CD4-positive, alpha-beta T cell treated with Interleukin-4 for 4 hours (primary cell): ENCODE data around the gene NR2C1.
A peak's percentile ranks its signal among the peaks of the same experiment; 100 is the strongest.
"Not testable (repeated sequence)": the region's sequence is repeated elsewhere in the genome, so short reads cannot be mapped to it uniquely, and the experiment has no call there.

Source experiments
- DNase-seq: peaks from one replicate; pipeline ENCODE4 v3.0.0-alpha.2; 2020

The NR2C1 gene

DNA sequence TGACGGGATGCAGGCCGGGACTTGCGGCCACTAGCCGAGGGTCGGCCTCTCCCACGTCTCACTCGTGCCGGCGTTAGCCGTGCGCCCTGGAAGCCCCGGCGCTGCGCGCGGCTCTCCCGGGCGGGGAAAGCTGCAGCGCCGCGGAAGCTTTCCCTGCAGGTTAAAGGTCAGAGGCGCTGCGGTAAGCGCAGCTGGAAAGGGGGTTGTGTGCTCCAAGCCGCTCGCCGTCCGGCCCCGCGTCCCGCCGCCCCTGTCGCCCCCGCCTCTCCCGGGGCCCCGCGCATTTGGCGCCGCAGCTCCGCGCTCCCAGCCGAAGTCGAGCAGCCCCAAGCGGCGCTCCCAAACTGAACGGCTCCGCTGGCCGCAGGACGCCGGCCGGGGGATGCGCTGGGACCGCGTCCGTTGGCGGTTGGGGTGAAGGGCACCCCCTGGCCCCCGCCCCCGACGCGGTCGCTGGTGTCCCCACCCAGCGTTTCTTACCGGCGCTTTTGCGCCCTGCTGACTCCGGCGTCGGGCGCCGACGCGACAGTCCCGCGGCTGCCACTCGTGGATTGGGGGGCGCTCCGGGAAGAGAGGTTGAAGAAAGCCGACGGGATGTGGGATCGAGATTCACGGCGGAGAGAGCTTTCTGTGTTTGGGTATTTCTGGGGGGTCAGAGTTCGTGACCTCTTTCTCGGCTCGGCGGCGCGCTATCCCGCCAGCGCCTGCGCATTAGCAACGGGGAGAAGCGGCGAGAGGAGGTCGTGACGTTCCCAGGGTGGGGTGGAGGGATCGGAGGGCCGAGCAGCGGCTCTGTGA, at the start of gene NR2C1:
Gene NR2C1, minus strand, starts transcription at position 719 of the 798 bp plus-strand sequence. CDS start 6,234 bp downstream, outside the sequence.
- DNase-seq = peak; percentile 95

- no peak for DNase-seq
Observed at GRCh38 chr12:95118788-95119179, 45.4 kb upstream of the NR2C1 start.

DNA sequence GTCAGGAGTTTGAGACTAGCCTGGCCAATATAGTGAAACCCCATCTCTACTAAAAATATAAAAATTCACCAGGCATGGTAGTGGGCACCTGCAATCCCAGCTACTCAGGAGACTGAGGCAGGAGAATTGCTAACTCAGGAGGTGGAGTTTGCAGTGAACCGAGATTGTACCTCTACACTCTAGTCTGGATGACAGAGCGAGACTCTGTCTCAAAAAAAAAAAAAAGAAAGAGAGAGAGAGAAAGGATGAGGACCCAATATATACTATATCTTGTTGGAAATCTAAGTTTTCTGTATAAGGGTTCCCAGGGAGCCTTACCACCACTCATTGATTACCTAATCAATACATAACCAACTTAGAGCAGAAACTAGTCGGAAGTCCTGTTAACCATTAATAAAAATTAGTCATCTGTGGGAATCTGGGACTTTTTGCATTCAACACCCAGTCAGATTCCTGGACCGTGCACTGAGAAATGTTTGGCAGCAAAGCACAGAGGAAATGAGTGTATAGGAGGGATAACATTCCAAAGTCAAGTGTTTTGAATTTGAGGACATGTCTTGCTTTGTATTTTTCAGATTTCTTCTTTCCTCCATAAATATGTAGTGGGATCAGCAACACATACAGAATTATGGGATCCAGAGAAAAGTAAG, 44.8 kb upstream of the NR2C1 start:
- no peak for DNase-seq

- peak; percentile 71 for DNase-seq
Observed at GRCh38 chr12:95117178-95117599, 43.8 kb upstream of the NR2C1 start.

DNA sequence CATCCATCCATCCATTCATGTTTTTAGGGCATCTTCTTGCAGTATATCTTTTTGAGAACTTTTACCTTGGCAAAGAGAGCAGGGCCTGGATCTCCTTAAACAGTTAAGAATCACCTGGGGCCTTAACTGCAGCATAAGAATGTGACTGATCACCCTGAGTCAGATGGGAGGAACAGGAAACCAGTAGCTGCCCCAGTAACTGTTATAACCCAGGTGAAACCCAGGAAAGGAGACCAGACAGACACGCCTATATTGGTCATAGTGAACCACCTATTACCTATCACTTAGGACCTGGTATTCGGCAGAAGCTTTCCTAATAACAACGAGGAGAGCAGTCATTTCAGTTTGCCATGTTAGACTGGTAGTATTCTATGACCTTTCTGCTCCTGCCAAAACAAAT, 43.4 kb upstream of the NR2C1 start:
- peak; percentile 9 for DNase-seq

- DNase-seq = no peak
Observed at GRCh38 chr12:95116341-95116740, 42.9 kb upstream of the NR2C1 start.

GRCh38 chr12:95115641-95116040, 42.2 kb upstream of the NR2C1 start:
- DNase-seq = no peak

DNA sequence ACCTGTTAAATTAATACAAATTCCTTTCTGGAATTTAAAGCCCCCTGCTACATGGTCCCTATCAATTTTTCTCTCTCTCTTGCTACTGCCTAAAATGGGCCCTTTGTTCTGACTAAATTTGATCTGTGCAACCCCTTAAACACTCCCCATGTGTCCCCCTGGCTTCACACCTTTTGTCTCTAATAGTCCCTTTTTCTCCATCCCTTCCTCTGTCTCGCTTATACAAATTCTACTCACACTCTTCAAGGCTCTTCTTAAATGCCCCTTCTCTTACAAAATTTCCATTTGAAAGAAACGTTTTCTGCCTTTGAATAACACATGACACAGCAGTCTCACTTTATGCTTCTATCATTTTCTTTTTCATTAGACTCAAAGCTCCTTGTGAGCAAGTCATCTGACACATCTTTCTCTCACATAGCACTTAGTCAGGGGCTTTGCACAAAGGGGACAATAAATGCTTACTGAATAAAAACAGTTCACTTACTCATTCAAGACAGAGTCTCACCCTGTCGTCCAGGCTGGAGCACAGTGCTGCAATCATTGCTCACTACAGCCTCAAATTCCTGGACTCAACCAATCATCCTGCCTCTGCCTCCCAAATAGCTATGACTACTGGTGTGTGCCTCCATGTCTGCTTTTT, 41.5 kb upstream of the NR2C1 start:
- DNase-seq = no peak

GRCh38 chr12:95107362-95107761, 33.9 kb upstream of the NR2C1 start:
- DNase-seq = no peak

GRCh38 chr12:95105540-95105939, 32.1 kb upstream of the NR2C1 start:
- DNase-seq = no peak

GRCh38 chr12:95104919-95105452, 31.6 kb upstream of the NR2C1 start:
- no peak for DNase-seq

- peak; percentile 54 for DNase-seq
Observed at GRCh38 chr12:95102916-95103671, 29.7 kb upstream of the NR2C1 start.

- not testable (repeated sequence) for DNase-seq
Observed at GRCh38 chr12:95101957-95102356, 28.5 kb upstream of the NR2C1 start.

GRCh38 chr12:95100264-95101190, 27.1 kb upstream of the NR2C1 start:
- DNase-seq = no peak

DNA sequence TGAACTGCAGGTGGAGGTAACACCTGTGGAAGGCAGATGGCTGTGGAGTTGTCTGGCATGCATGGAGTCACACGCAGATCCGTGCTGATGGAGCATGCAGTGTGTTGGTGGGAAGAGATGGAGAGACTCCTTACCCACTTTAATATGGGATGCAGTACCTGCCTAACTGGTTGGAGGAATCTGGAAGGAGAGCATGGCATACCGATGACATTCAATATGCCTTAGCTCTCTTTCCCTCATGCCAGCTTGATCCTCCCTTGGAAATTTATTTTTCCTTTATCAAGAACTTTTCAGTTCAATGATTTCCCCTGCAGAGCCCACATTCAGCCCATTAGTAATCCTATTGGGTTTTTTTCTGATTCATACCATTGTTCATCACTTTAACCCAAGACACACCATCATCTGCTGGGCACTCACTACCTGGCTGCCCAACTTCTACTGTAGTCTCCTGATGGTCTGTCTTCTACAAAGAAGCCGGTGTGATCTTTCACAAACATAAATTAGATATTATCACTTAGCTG, 25.9 kb upstream of the NR2C1 start:
- DNase-seq = no peak

- DNase-seq = no peak
Observed at GRCh38 chr12:95096852-95097251, 23.4 kb upstream of the NR2C1 start.

- no peak for DNase-seq
Observed at GRCh38 chr12:95096378-95096777, 23.0 kb upstream of the NR2C1 start.

GRCh38 chr12:95095866-95096265, 22.4 kb upstream of the NR2C1 start:
- DNase-seq = not testable (repeated sequence)

DNA sequence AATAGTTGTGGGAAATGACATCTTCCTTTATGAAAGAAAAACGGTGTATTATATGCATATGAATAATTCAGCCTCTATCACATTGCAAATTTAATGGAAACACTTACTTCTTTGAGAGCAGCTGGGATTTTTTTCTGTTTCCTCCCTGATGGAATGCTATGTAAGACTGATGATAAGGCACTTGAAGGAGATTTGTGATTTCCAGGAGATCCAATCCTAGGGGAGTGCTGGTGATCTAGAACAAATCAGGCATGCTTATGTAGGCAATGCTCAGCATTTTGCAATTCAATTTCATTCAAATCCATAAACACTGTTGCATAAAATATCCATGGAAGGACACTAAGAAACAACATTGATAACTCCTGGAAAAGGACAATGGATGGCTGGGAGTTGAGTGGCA, 16.0 kb upstream of the NR2C1 start:
- DNase-seq = no peak

GRCh38 chr12:95088379-95088778, 15.0 kb upstream of the NR2C1 start:
- no peak for DNase-seq

DNA sequence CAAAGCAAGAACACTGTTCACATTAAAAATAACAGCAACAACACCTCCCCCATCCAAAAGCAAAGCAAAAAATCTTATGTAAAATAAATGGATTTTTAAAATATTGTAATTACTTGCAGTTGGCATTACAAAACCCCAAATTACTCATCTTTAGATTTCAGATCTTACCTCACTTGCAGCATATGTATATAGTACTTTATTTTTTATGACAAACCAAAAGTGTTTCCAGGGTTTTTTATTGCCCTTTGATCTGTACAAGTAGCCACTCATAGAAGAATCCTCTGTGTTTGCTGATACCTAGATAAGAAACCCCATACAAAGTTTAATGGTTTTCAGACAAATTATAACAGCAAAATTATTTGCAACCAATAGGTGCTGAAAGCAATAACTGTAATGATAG, 12.2 kb upstream of the NR2C1 start:
- no peak for DNase-seq
